H9 (cell line): ENCODE measurements around the gene GPR68. TPM values are rescaled to one million over a fixed set of nuclear protein-coding genes. Genes with fewer than 3 reads are reported as not detected.

Experiments used
- DNase-seq: peaks from one replicate; pipeline ENCODE4 v3.0.0-alpha.2; 2017
- H2AFZ ChIP-seq: one replicate; pipeline ENCODE4 v1.6.1; 2013; ENCODE audit warnings: mild to moderate bottlenecking, low read length, control low read depth, moderate library complexity
- H2AK5ac ChIP-seq: 2 replicates; pipeline ENCODE4 v1.6.1; 2013; ENCODE audit warnings: low read length, control low read depth, mixed read lengths; ENCODE audit not compliant: insufficient read length
- H2BK120ac ChIP-seq: one replicate; pipeline ENCODE4 v1.6.1; 2013; ENCODE audit warnings: low read depth, mild to moderate bottlenecking, low read length, control low read depth, inconsistent platforms; ENCODE audit not compliant: poor library complexity, severe bottlenecking
- H2BK12ac ChIP-seq: 2 replicates; pipeline ENCODE4 v1.6.1; 2013; ENCODE audit warnings: low read length, control low read depth, mixed read lengths, low read depth; ENCODE audit not compliant: insufficient read length
- H2BK15ac ChIP-seq: 2 replicates; pipeline ENCODE4 v1.6.1; 2013; ENCODE audit warnings: low read depth, low read length, control low read depth
- H2BK20ac ChIP-seq: one replicate; pipeline ENCODE4 v1.6.1; 2013; ENCODE audit warnings: low read depth, mild to moderate bottlenecking, low read length, control low read depth, inconsistent platforms; ENCODE audit not compliant: poor library complexity, severe bottlenecking
- H2BK5ac ChIP-seq: 2 replicates; pipeline ENCODE4 v1.6.1; 2013; ENCODE audit warnings: low read length, control low read depth, mixed read lengths; ENCODE audit not compliant: insufficient read length
- H3K14ac ChIP-seq: 2 replicates; pipeline ENCODE4 v1.6.1; 2013; ENCODE audit warnings: low read length, control low read depth; ENCODE audit not compliant: insufficient read depth
- H3K18ac ChIP-seq: 2 replicates; pipeline ENCODE4 v1.6.1; 2013; ENCODE audit warnings: low read depth, mild to moderate bottlenecking, mixed read lengths, low read length, control low read depth; ENCODE audit not compliant: insufficient read length
- H3K23ac ChIP-seq: 2 replicates; pipeline ENCODE4 v1.6.1; 2013; ENCODE audit warnings: low read length, control low read depth, mixed read lengths, low read depth; ENCODE audit not compliant: insufficient read length
- H3K23me2 ChIP-seq: 2 replicates; pipeline ENCODE4 v1.6.1; 2013; ENCODE audit warnings: low read depth, mild to moderate bottlenecking, mixed read lengths, low read length, control low read depth; ENCODE audit not compliant: insufficient read length, poor library complexity, severe bottlenecking
- H3K27ac ChIP-seq: 2 replicates; pipeline ENCODE4 v1.5.1; 2013; ENCODE audit warnings: low read length, control low read depth, mixed read lengths, low read depth; ENCODE audit not compliant: insufficient read length
- H3K27me3 ChIP-seq: 2 replicates; pipeline ENCODE4 v1.6.1; 2013; ENCODE audit warnings: low read length, control low read depth, inconsistent platforms; ENCODE audit not compliant: insufficient read depth
- H3K4ac ChIP-seq: 2 replicates; pipeline ENCODE4 v1.6.1; 2013; ENCODE audit warnings: low read depth, mild to moderate bottlenecking, control low read depth, inconsistent platforms, low read length, moderate library complexity
- H3K4me1 ChIP-seq: 2 replicates; pipeline ENCODE4 v1.6.1; 2013; ENCODE audit warnings: low read length, control low read depth, inconsistent platforms; ENCODE audit not compliant: insufficient read depth
- H3K4me2 ChIP-seq: 2 replicates; pipeline ENCODE4 v1.6.1; 2013; ENCODE audit warnings: low read length, control low read depth, mixed read lengths; ENCODE audit not compliant: insufficient read length, insufficient read depth
- H3K56ac ChIP-seq: 2 replicates; pipeline ENCODE4 v1.6.1; 2013; ENCODE audit warnings: low read depth, mild to moderate bottlenecking, mixed read lengths, low read length, control low read depth; ENCODE audit not compliant: insufficient read length
- H3K79me1 ChIP-seq: 2 replicates; pipeline ENCODE4 v1.6.1; 2013; ENCODE audit warnings: low read depth, mild to moderate bottlenecking, moderate library complexity, low read length, control low read depth, inconsistent platforms; ENCODE audit not compliant: insufficient read depth, poor library complexity, severe bottlenecking
- H3K79me2 ChIP-seq: 2 replicates; pipeline ENCODE4 v1.6.1; 2013; ENCODE audit warnings: low read length, control low read depth, inconsistent platforms; ENCODE audit not compliant: insufficient read depth
- H3K9ac ChIP-seq: 2 replicates; pipeline ENCODE4 v1.6.1; 2013; ENCODE audit warnings: low read length, control low read depth, mixed read lengths; ENCODE audit not compliant: insufficient read length; ENCODE audit errors: extremely low read depth
- H3K9me3 ChIP-seq: one replicate; pipeline ENCODE4 v1.6.1; 2013; ENCODE audit warnings: low read depth, low read length, inconsistent platforms; ENCODE audit not compliant: control insufficient read depth
- H3T11ph ChIP-seq: one replicate; pipeline ENCODE4 v1.6.1; 2013; ENCODE audit warnings: mild to moderate bottlenecking, low read length, control low read depth, inconsistent platforms
- H4K20me1 ChIP-seq: one replicate; pipeline ENCODE4 v1.6.1; 2013; ENCODE audit not compliant: control insufficient read depth, insufficient read length, insufficient read depth
- H4K5ac ChIP-seq: 2 replicates; pipeline ENCODE4 v1.6.1; 2013; ENCODE audit warnings: low read depth, mild to moderate bottlenecking, mixed read lengths, low read length, control low read depth; ENCODE audit not compliant: insufficient read length
- H4K8ac ChIP-seq: replicated peaks from 2 replicates; pipeline ENCODE4 v1.6.1; 2013; ENCODE audit warnings: low read length, control low read depth, mixed read lengths, low read depth; ENCODE audit not compliant: insufficient read length
- H4K91ac ChIP-seq: 2 replicates; pipeline ENCODE4 v1.6.1; 2013; ENCODE audit warnings: low read depth, mild to moderate bottlenecking, moderate library complexity, mixed read lengths, low read length, control low read depth; ENCODE audit not compliant: insufficient read length
- H3K27ac Mint-ChIP-seq, 3 experiments: 2 replicates in 2 of 3; 3 replicates in 1 of 3; pipeline ENCODE4 v1.8.0; 2020 to 2021; ENCODE audit warnings: mixed read lengths in 3 of 3, mild to moderate bottlenecking in 1 of 3, moderate library complexity in 1 of 3
- H3K27me3 Mint-ChIP-seq: 2 replicates; pipeline ENCODE4 v1.8.0; 2021; ENCODE audit warnings: low read depth, mild to moderate bottlenecking, moderate library complexity, mixed read lengths
- H3K36me3 Mint-ChIP-seq, 3 experiments: 2 replicates in 2 of 3; 3 replicates in 1 of 3; pipeline ENCODE4 v1.8.0; 2020 to 2021; ENCODE audit warnings: low read depth in 3 of 3, mixed read lengths in 3 of 3; ENCODE audit not compliant: insufficient read depth in 1 of 3
- H3K4me1 Mint-ChIP-seq, 2 experiments: 2 replicates each; pipeline ENCODE4 v1.8.0; 2020; ENCODE audit warnings: mixed read lengths in 2 of 2
- H3K4me3 Mint-ChIP-seq, 2 experiments: 2 replicates in 1 of 2; 3 replicates in 1 of 2; pipeline ENCODE4 v1.8.0; 2020 to 2021; ENCODE audit warnings: mild to moderate bottlenecking in 2 of 2, mixed read lengths in 2 of 2, moderate library complexity in 1 of 2
- H3K9me3 Mint-ChIP-seq, 2 experiments: 2 replicates in 1 of 2; 3 replicates in 1 of 2; pipeline ENCODE4 v1.8.0; 2020; ENCODE audit warnings: mild to moderate bottlenecking in 2 of 2, mixed read lengths in 2 of 2, moderate library complexity in 1 of 2
- CTCF ChIP-seq: fragments of 200-600 bp; sonication (generic); conservative IDR thresholded peaks from 3 replicates; pipeline ENCODE4 v1.8.0; 2021; ENCODE audit warnings: antibody characterized with exemption, mild to moderate bottlenecking
- WGBS: extraction: QIAGEN DNeasy Blood & Tissue Kit; methylation state at CpG from one replicate; pipeline ENCODE4 v1.1.7; 2013; ENCODE audit warnings: missing lambda C conversion rate, low lambda C conversion rate, mixed read lengths; ENCODE audit not compliant: insufficient read length; ENCODE audit errors: extremely low coverage; 5-methylcytosine and 5-hydroxymethylcytosine counted together
- total RNA-seq: library from RNA; stranded (reverse); gene quantifications from 2 replicates; pipeline ENCODE4 v1.2.1, GENCODE V29; 2021

Gene GPR68
- total RNA-seq, 1 experiment from 2014 or later, result 0.33 TPM

- no peak overlapping the region for H3K18ac ChIP-seq
- no peaks in the 10 kb centered on the region for H3K27me3 ChIP-seq
- peaks cover 2 to 8% of the 10 kb centered on the region in 2 experiments; a peak in 1 of 4 replicates for H3K4me1 Mint-ChIP-seq
- no CpG with 5 or more reads among the region's 16 CpGs for WGBS
- H3K79me1 ChIP-seq, result no peaks in the 10 kb centered on the region
- H3K9ac ChIP-seq, result no peak overlapping the region
- no peak overlapping the region; a peak in 1 of 7 replicates for H3K27ac Mint-ChIP-seq
- TF ChIP-seq CTCF, result no peak
- H3K23me2 ChIP-seq, result no peaks in the 10 kb centered on the region
- H2BK120ac ChIP-seq, result no peak overlapping the region
- H2BK20ac ChIP-seq, result no peak overlapping the region
- no peak overlapping the region for H2AFZ ChIP-seq
- H3K27ac ChIP-seq, result no peak overlapping the region
- H3K23ac ChIP-seq, result no peak overlapping the region
- H3K9me3 ChIP-seq, result no peaks in the 10 kb centered on the region
- H2BK5ac ChIP-seq, result no peak overlapping the region
- H4K20me1 ChIP-seq, result no peaks in the 10 kb centered on the region
- H3K9me3 Mint-ChIP-seq, result peaks cover 10 to 15% of the 10 kb centered on the region in 2 experiments; a peak in 4 of 5 replicates
- no peak overlapping the region for H2AK5ac ChIP-seq
- H3K4me2 ChIP-seq, result no peak overlapping the region
- no peak overlapping the region for H2BK12ac ChIP-seq
- H3K4me3 Mint-ChIP-seq, result no peak overlapping the region
- H3K56ac ChIP-seq, result no peak overlapping the region
- no peak overlapping the region for H3K4ac ChIP-seq
- H3K36me3 Mint-ChIP-seq, result peaks cover 11 to 17% (median 13%) of the 10 kb centered on the region in 3 experiments
- H3K4me1 ChIP-seq, result no peaks in the 10 kb centered on the region
- H4K91ac ChIP-seq, result no peak overlapping the region
- H3K27me3 Mint-ChIP-seq, result peaks cover 20% of the 10 kb centered on the region
- H4K8ac ChIP-seq, result no peak overlapping the region
- H2BK15ac ChIP-seq, result no peak overlapping the region
- H4K5ac ChIP-seq, result no peak overlapping the region
- H3K14ac ChIP-seq, result no peak overlapping the region; the same call in 1 of the 2 replicates
- H3T11ph ChIP-seq, result no peak overlapping the region
- DNase-seq, result no peak
- H3K79me2 ChIP-seq, result no peaks in the 10 kb centered on the region
Measured at GRCh38 chr14:91234791-91235114, 9.8 kb downstream of the GPR68 start.
